RWPE1 (cell line): ENCODE measurements around the gene TLCD2.
A peak's percentile ranks its signal among the peaks of the same experiment; 100 is the strongest.
"Not testable (repeated sequence)": the region's sequence is repeated elsewhere in the genome, so short reads cannot be mapped to it uniquely, and the experiment has no call there.

ENCODE experiments used
- CTCF ChIA-PET: fragments of 350-600 bp; sonication (Branson Sonifier 250); formaldehyde crosslinking; extraction: SDS; loops from one replicate; lab custom pipeline; 2021; lab: Yijun Ruan, JAX
- POLR2A ChIA-PET: fragments of 400-600 bp; formaldehyde crosslinking; extraction: SDS; loops from one replicate; lab custom pipeline; 2020; ENCODE audit warnings: antibody characterized with exemption; ENCODE audit not compliant: low non-redundant PET; lab: Yijun Ruan, JAX
- DNase-seq: peaks from one replicate; pipeline ENCODE4 v3.0.0; 2012; ENCODE audit warnings: low spot score
- H3K27ac ChIP-seq: fragments of 450-650 bp; 2 replicates; pipeline ENCODE4 v1.5.1; 2017
- CTCF ChIP-seq: fragments of 450-650 bp; conservative IDR thresholded peaks from 2 replicates; pipeline ENCODE4 v1.5.1; 2017; ENCODE audit warnings: low read depth, mild to moderate bottlenecking

The TLCD2 gene

GRCh38 chr17:1744551-1745512 is 34.7 kb upstream of the TLCD2 start:
- peak overlapping the region; percentile 43 for H3K27ac ChIP-seq
- no peak for DNase-seq
- CTCF ChIA-PET: no interaction called here
- no peak for TF ChIP-seq CTCF
- POLR2A ChIA-PET: no interaction called here

- peak overlapping the region; percentile 56 for H3K27ac ChIP-seq
- POLR2A ChIA-PET: no interaction called here
- no peak for DNase-seq
- TF ChIP-seq CTCF: no peak
- CTCF ChIA-PET: no interaction called here
These were observed 32.9 kb upstream of the TLCD2 start for GRCh38 chr17:1743088-1743439.

GRCh38 chr17:1742371-1743087 is 32.4 kb upstream of the TLCD2 start, which contains the start of gene SERPINF2:
SERPINF2 (plus strand) TSS chr17:1742871; CDS start chr17:1744996, 2,125 bp downstream.
- POLR2A ChIA-PET: no interaction called here
- DNase-seq: no peak
- H3K27ac ChIP-seq: peak within 1 kb of the TSS; percentile 56
- CTCF ChIA-PET: no interaction called here
- TF ChIP-seq CTCF: no peak

GRCh38 chr17:1741899-1742298 is 31.7 kb upstream of the TLCD2 start:
- CTCF ChIA-PET, DNase-seq, POLR2A ChIA-PET: not testable (repeated sequence)
- H3K27ac ChIP-seq: peak overlapping the region; percentile 56

GRCh38 chr17:1737531-1738291 is 27.5 kb upstream of the TLCD2 start:
- no peak for TF ChIP-seq CTCF
- H3K27ac ChIP-seq: peak overlapping the region; percentile 99
- POLR2A ChIA-PET: no interaction called here
- CTCF ChIA-PET: no interaction called here
- DNase-seq: no peak

GRCh38 chr17:1736348-1737281 is 26.4 kb upstream of the TLCD2 start:
- ChIA-PET POLR2A (interaction anchor here (0.6 kb wide), 1 partner anchor 820 kb away, joined by 10 read pairs; no protein-coding TSS in a partner anchor), CTCF (no interaction called here)

More at GRCh38 chr17:1736348-1737281, 26.4 kb upstream of the TLCD2 start:
- H3K27ac ChIP-seq: peak overlapping the region; percentile 99
- DNase-seq: peak; percentile 40
- TF ChIP-seq CTCF: no peak
